Measurements from ENCODE around the gene SNAPC5. TPM values are rescaled to one million over a fixed set of nuclear protein-coding genes. Genes with fewer than 3 reads are reported as not detected.

The SNAPC5 gene
- total RNA-seq, 2 donors from 2014 or later: 30.3 to 38.1 TPM

DNA sequence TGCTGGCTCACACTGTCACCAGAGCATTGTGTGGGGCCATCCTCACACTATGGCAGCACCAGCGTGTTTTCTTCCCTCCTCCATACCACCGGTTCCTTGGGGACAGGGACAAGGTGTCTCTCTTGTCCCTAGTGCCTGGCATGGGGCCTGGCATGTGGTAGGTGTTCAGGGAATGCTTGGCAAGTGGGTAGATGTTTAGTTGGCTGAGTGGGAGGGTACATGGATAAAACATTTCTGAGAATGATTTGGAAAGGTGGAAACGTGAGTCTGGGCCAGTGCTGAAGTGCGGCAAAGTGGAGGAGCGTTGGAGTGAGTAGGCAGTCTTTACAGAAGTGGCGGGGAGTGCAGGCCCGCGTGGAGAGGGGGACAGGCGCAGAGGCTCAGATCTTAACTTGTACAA lies 15.0 kb downstream of the SNAPC5 start:
- TF ChIP-seq, protein P1, sequence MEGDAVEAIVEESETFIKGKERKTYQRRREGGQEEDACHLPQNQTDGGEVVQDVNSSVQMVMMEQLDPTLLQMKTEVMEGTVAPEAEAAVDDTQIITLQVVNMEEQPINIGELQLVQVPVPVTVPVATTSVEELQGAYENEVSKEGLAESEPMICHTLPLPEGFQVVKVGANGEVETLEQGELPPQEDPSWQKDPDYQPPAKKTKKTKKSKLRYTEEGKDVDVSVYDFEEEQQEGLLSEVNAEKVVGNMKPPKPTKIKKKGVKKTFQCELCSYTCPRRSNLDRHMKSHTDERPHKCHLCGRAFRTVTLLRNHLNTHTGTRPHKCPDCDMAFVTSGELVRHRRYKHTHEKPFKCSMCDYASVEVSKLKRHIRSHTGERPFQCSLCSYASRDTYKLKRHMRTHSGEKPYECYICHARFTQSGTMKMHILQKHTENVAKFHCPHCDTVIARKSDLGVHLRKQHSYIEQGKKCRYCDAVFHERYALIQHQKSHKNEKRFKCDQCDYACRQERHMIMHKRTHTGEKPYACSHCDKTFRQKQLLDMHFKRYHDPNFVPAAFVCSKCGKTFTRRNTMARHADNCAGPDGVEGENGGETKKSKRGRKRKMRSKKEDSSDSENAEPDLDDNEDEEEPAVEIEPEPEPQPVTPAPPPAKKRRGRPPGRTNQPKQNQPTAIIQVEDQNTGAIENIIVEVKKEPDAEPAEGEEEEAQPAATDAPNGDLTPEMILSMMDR (IDR thresholded peaks at IDR 0.05): no peak
- Histone ChIP-seq H3K4me3 (no peak overlapping the region), H3K27ac (no peak overlapping the region), H3K9me3 (no peaks in the 10 kb centered on the region), H3K27me3 (replicated peaks; ENCODE audit: insufficient read depth) (no peaks in the 10 kb centered on the region), H3K4me1 (ENCODE audit: control insufficient read depth in 1 of 2, low read depth in 2 of 2) (no peaks in the 10 kb centered on the region), H3K36me3 (peaks cover 28% of the 10 kb centered on the region)
- DNase-seq (ENCODE audit: low spot score) (no peak), ATAC-seq (ENCODE audit: insufficient number of reproducible peaks, low FRiP score, low read depth) (no peak)

DNA sequence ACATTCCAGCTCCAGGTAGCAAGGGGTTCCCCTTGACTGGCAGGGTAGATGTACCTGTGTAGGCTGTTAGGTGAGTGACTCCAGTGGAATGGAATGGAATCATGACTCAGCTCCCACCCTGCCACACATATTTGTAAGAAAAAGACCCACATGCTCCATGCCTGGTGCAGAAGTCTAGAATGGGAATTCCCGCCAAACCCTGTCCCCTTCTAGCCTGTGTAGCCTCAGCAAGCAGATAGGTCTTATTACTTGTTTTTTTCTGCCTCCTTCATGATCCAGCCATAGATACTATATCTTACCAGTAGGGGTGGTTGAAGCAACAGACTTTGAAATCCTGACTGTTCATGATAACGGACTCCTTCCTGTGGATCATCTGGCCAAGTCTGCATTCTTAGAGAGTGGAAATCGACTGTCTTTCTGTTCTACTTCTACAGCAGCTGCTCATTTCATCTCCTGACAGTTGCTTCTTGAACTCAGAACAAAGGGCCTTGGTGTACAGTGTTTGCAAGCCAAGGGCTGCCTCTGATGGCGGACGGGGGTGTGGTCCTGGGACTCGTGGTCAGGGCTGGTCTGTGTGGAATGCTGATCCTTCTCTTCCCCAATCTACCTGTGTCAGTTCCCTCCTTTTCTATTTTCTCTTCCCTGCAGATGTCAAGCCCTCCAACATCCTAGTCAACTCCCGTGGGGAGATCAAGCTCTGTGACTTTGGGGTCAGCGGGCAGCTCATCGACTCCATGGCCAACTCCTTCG lies 16.3 kb downstream of the SNAPC5 start:
- no peaks in the 10 kb centered on the region for H3K9me3 ChIP-seq
- H3K27ac ChIP-seq: no peak overlapping the region
- H3K36me3 ChIP-seq: peaks cover 18% of the 10 kb centered on the region
- DNase-seq (ENCODE audit: low spot score): no peak
- no peaks in the 10 kb centered on the region for H3K4me1 ChIP-seq (ENCODE audit: control insufficient read depth in 1 of 2, low read depth in 2 of 2)
- no peaks in the 10 kb centered on the region for H3K27me3 ChIP-seq (replicated peaks; ENCODE audit: insufficient read depth)
- ATAC-seq (ENCODE audit: insufficient number of reproducible peaks, low FRiP score, low read depth): no peak
- TF ChIP-seq, protein P1 (IDR thresholded peaks at IDR 0.05): no peak
- no peak overlapping the region for H3K4me3 ChIP-seq

DNA sequence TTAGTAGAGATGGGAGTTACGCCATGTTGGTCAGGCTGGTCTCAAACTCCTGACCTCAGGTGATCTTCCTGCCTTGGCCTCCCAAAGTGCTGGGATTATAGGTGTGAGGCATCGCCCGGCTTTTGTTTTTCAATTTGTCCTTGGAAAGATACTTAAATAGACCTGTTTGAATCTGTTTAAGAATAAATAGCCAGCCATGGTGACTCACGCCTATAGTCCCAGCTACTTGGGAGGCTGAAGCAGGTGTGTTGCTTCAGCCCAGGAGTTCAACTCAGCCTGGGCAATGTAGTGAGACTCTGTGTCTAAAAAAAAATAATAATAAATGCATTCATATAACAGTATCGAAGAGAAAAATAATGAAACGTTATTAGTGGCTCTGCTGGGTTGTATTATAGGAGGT lies 17.3 kb downstream of the SNAPC5 start:
- H3K27ac ChIP-seq: no peak overlapping the region
- H3K4me1 ChIP-seq (ENCODE audit: control insufficient read depth in 1 of 2, low read depth in 2 of 2): no peaks in the 10 kb centered on the region
- peaks cover 12% of the 10 kb centered on the region for H3K36me3 ChIP-seq
- no peaks in the 10 kb centered on the region for H3K9me3 ChIP-seq
- no peak for DNase-seq (ENCODE audit: low spot score)
- H3K4me3 ChIP-seq: no peak overlapping the region
- no peaks in the 10 kb centered on the region for H3K27me3 ChIP-seq (replicated peaks; ENCODE audit: insufficient read depth)
- TF ChIP-seq, protein P1 (IDR thresholded peaks at IDR 0.05): no peak
- ATAC-seq (ENCODE audit: insufficient number of reproducible peaks, low FRiP score, low read depth): no peak

DNA sequence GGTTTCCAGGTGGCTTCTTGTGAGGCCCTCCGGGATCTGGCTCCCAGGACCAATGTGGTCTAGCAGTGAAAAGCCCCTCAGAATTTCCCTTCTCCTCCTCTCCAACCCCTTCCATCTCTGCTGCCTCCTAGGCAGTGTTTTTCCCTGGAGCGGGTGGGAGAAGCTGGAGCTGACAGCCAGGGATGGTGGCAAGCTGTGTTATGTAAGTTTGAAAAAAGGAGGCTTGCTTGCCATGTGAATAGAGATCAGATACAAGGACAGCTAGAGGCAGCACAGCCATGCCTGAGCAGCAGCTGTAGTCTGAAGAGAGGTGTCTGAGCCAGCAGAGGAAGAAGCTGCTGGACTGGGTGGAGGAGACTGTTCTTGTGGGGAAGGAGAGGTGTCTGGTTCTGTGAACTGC lies 20.6 kb downstream of the SNAPC5 start:
- H3K4me1 ChIP-seq (ENCODE audit: control insufficient read depth in 1 of 2, low read depth in 2 of 2): no peaks in the 10 kb centered on the region
- no peak overlapping the region for H3K4me3 ChIP-seq
- DNase-seq (ENCODE audit: low spot score) (no peak), ATAC-seq (ENCODE audit: insufficient number of reproducible peaks, low FRiP score, low read depth) (no peak)
- no peaks in the 10 kb centered on the region for H3K9me3 ChIP-seq
- TF ChIP-seq, protein P1 (IDR thresholded peaks at IDR 0.05): no peak
- H3K36me3 ChIP-seq: peaks cover under 1% of the 10 kb centered on the region
- H3K27ac ChIP-seq: no peak overlapping the region
- H3K27me3 ChIP-seq (replicated peaks; ENCODE audit: insufficient read depth): no peaks in the 10 kb centered on the region

DNA sequence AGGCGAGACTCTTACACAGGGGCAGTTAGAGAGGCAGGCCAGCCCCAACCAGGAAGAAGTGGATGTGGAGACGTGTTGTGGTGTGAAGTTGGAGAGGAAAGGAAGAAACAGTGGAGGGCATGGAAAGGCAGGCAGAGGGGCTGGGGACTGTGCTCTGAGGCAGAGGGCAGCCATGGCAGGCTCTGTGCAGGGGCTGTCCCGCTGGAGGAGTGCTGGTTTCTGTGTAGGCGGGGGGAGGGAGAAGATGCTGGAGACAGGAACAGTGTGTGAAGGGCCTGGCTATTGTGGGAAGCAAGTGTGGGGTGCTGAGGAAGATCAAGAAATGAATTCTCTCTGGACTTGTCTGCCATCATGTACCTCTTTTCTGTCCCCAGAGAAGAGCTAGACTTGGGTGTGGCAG lies 21.0 kb downstream of the SNAPC5 start:
- DNase-seq (ENCODE audit: low spot score): no peak
- H3K4me1 ChIP-seq (ENCODE audit: control insufficient read depth in 1 of 2, low read depth in 2 of 2): no peaks in the 10 kb centered on the region
- no peak overlapping the region for H3K27ac ChIP-seq
- no peak overlapping the region for H3K4me3 ChIP-seq
- H3K27me3 ChIP-seq (replicated peaks; ENCODE audit: insufficient read depth): no peaks in the 10 kb centered on the region
- TF ChIP-seq, protein P1 (IDR thresholded peaks at IDR 0.05): no peak
- no peak for ATAC-seq (ENCODE audit: insufficient number of reproducible peaks, low FRiP score, low read depth)
- no peaks in the 10 kb centered on the region for H3K36me3 ChIP-seq
- H3K9me3 ChIP-seq: no peaks in the 10 kb centered on the region
